GM20431 (cell line): Measurements from ENCODE around the gene ZSCAN5B.
"Not testable (repeated sequence)": the region's sequence is repeated elsewhere in the genome, so short reads cannot be mapped to it uniquely, and the experiment has no call there.

Experiments
- in situ Hi-C: fragments of 300-500 bp; cut with MseI, MboI; formaldehyde crosslinking; loops from one replicate; pipeline ENCODE4 v1.15.0; 2020; ENCODE audit warnings: low sequenced_read_pairs; ENCODE audit not compliant: unreplicated experiment

ZSCAN5B gene

DNA sequence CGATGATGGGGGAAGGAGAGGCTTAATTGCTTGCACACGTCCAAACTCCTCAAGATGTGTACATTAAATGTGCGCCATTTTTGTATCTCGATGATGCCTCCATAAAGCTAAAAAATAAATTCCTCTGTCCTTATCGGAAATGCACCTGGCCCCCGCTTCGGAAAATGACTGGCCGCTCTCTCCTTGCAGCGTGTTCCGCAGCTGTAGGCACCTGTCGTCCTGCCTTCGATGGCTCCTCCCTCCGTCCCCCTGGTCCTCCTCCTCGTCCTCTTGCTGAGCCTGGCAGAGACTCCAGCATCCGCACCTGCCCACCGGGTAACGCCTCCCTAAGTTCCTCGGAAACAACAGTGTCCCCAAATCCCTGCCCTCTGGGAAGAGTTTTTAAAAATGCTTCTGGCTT lies 20.7 kb downstream of the ZSCAN5B start:
- in situ Hi-C loops = no loop called here

DNA sequence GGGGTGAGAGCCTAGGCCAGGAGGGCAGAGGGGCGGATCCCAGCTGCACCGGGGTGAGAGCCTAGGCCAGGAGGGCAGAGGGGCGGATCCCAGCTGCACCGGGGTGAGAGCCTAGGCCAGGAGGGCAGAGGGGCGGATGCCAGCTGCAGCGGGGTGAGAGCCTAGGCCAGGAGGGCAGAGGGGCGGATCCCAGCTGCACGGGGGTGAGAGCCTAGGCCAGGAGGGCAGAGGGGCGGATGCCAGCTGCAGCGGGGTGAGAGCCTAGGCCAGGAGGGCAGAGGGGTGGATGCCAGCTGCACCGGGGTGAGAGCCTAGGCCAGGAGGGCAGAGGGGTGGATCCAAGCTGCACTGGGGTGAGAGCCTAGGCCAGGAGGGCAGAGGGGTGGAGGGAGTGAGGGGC lies 21.3 kb downstream of the ZSCAN5B start:
- in situ Hi-C loops = not testable (repeated sequence)

DNA sequence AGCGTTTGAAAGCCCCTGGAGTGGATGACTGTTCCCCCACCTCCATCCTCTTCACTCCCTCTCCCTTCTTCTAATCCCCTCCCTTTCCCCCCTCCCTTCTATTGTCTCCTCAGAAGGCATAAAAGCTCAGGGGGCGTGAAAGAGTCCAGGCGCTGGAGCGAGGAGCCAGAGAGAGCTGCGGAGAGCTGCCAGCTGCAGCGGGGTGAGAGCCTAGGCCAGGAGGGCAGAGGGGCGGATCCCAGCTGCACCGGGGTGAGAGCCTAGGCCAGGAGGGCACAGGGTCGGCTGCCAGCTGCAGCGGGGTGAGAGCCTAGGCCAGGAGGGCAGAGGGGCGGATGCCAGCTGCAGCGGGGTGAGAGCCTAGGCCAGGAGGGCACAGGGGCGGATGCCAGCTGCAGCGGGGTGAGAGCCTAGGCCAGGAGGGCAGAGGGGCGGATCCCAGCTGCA lies 21.7 kb downstream of the ZSCAN5B start, which contains the start of gene GALP:
Gene GALP (plus strand): TSS at position 148 of the 447 bp plus-strand sequence. CDS start 1,101 bp downstream, outside the sequence.
- in situ Hi-C loops = not testable (repeated sequence)

DNA sequence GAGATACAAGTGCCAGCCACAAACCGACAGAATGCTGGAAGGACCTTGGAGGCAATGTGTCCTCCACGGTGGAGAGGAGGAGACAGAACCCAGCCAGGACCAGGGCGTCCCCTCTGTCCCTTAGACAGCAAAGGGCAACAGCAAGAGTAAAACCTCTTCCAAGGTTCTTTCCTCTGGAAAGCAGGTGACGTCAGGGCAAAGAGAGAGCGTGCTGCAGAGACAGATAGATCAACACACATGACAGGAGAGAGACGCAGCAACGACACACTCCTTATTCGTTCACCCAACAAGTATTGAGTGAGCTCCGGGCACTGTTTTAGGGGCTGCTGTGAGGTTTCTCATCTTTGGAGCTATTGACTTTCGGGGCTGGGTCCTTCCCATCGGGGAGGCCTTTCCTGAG lies 23.0 kb downstream of the ZSCAN5B start:
- in situ Hi-C loops = no loop called here

DNA sequence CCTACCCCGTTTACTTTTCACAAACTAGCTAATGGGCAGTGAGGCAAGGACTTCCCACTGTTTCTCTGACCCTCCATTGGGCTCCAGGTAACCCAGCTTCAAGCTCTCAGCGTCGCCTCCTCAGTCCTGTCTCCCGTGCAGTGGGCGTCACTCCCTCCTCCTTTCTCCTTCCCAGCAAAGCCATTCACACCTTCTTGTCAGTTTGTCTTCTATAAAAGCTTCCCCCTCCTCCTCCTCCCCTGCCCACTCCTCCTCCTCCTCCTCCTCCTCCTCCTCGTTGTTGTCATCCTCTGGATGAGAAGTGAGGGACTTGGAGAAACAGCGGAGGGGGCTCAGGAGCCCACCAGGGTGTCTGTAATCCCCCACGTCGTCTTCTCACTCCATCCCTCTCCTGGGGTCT lies 23.5 kb downstream of the ZSCAN5B start:
- in situ Hi-C loops = no loop called here

DNA sequence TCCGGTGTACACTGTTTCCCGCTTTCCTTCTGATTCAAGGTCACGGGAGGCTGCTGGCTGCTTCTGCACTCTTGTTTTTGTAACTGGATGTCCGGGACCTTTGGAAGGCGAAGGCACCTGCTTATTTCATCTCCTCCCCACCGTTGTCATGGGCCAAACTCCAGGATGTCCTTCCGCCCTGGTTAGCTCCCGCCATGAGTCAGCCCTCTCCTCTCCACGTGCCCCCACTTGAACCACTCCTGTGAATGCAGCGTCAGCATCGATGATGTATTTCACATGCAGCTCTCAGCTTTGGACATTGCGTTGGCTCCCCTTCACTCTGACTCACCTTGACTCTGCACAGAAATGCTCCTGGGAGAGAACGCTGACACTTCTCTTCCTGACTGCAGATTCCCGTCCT lies 27.3 kb downstream of the ZSCAN5B start:
- in situ Hi-C loops = no loop called here

DNA sequence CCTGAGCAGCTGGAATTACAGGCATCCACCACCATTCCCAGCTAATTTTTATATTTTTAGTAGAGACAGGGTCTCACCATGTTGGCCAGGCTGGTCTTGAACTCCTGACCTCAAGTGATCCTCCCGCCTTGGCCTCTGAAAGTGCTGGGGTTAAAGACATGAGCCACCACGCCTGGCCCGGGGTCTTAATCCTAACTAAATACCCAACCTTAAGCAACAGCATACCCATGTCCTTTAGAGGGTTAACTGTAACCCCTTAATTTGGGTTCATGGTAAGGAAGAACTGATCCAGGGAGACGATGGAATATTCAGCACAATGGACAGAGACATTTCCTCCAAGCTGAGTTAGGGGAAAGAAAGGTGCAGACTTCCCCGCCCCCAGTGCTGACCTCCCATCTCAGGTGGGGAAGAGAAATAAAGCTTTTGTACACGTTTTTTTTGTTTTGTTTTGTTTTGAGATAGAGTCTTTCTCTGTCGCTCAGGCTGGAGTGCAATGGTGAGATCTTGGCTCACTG lies 30.5 kb downstream of the ZSCAN5B start:
- in situ Hi-C loops = no loop called here

DNA sequence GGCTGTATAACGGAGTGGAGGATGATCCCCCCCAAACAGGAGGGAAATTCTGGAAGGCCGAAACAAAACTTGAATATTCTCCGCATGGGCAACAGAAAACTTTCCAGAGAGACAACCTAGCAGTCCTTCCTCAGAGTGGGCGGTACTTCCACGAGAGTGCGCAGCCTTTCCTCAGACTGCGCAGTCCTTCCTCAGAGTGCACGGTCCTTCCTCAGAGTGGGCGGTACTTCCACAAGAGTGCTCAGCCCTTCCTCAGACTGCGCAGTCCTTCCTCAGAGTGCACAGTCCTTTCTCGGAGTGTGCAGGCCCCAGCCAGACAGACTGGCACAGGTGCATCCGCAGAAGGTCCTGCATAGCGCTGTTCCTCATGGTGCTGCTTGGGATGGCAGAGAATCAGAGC lies 34.5 kb downstream of the ZSCAN5B start:
- in situ Hi-C loops = no loop called here

DNA sequence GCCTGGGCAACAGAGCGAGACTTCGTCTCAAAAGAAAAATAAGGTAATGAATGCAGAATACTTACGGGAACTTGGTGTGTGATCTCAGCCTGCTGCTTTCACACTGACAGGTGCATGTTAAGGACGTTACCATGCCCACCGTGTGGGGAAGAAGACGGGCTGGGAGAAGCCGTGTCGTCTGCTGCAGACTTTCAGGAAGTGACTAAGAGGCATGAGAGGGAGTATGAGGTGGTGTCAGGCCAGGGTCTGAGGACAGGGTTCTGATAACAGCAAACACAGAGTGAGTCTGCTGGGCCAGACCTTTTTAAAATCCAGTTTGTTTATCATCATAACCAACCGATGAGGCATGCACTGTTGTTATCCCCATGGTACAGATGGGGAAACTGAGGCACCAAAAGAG lies 35.3 kb downstream of the ZSCAN5B start:
- in situ Hi-C loops = no loop called here

DNA sequence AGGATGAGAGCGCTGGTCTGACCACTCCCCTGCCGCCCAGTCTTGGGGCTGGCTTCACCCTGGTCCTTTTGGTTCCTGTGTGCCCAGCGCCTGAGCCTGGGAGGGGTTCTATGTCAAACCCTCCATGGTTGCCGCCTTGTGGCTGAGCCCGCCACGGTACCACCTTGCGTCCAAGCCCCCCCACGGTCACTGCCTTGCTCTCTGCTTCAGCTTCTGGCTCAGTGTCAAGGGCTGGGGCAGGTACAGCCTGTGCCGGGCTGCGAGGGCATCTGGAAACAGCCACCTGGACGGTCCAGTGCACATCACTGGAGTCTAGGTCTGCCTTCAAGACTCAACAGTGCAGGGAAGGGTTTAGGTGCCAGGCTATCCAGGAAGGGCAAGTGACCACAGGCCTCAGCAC lies 36.0 kb downstream of the ZSCAN5B start:
- in situ Hi-C loops = no loop called here

DNA sequence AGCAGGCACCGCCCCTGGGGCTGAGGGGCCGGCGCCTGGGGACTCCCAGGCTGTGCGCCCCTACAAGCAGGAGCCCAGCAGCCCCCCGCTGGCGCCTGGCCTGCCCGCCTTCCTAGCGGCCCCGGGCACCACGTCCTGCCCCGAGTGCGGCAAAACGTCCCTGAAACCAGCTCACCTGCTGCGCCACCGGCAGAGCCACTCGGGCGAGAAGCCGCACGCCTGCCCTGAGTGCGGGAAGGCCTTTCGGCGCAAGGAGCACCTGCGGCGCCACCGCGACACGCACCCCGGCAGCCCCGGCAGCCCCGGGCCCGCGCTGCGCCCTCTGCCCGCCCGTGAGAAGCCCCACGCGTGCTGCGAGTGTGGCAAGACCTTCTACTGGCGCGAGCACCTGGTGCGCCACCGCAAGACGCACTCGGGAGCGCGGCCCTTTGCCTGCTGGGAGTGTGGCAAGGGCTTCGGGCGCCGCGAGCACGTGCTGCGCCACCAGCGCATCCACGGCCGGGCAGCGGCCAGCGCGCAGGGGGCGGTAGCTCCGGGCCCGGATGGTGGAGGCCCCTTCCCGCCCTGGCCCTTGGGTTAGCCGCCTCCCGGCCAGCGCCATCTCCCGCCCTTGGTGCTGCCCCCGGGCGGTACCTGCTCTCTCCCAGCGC lies 37.8 kb downstream of the ZSCAN5B start:
- in situ Hi-C loops = no loop called here

DNA sequence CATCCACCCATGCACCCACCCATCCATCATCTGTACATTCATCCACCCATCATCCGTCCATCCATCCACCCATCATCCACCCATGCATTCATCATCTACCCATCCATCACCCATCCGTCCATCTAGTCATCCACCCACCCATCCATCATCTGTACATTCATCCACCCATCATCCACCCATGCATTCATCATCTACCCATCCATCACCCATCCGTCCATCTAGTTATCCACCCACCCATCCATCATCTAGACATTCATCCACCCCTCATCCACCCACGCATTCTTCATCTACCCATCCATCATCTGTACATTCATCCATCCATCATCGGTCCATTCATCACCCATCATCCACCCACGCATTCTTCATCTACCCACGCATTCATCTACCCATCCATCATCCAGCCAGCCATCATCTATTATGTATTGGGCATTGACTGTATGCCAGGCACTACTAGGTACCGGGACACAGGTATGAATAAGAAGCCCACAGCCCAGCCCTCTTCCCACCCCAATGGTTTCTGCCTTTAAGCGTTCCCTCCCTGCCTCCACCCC lies 38.5 kb downstream of the ZSCAN5B start:
- in situ Hi-C loops = no loop called here

DNA sequence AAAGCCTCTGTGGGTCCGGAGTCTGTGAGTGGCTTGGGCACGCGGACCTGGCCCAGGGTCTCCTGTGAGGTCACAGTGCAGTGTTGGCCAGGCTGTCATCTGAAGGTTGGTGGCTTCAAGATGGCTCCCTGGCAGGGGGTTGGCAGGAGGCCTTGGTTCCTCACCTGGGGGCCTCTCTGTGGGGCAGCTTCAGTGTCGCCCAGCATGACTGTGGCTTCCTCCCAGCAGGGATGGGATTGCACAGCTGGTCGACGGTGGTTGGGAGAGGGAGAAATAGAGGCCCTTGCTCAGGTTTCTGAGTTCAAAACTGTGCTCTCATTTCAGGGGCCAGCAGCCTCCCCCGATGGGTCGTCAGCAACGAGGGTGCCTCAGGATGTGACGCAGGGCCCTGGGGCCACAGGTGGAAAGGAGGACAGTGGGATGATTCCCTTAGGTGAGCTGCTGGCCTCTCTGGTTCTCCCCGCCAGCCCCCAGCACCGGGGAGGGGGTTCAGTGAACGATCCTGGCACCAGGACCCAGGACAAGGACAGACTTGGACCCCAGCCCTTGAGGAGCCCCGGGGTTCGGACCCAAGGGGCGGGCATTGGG lies 39.3 kb downstream of the ZSCAN5B start:
- in situ Hi-C loops = no loop called here

DNA sequence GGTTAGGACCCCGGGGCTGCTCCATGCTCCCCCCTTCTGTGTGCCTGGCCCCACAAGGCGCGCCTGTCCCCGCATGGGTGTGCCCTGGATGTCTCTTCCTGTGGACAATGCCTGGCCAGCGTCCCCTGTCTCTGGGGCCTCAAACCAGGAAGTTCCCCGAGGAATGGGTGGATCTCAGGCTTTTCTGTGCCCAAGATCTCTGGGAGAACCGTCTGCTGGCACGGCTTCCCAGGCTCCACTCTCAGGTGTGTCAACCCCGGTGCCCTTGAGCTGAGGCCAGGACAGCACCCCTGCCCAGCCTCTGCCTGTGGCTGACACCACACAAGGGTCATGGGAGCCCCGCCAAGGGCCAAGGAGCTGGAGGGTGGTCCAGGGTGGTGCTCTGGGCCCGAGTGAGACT lies 40.8 kb downstream of the ZSCAN5B start:
- in situ Hi-C loops = no loop called here

DNA sequence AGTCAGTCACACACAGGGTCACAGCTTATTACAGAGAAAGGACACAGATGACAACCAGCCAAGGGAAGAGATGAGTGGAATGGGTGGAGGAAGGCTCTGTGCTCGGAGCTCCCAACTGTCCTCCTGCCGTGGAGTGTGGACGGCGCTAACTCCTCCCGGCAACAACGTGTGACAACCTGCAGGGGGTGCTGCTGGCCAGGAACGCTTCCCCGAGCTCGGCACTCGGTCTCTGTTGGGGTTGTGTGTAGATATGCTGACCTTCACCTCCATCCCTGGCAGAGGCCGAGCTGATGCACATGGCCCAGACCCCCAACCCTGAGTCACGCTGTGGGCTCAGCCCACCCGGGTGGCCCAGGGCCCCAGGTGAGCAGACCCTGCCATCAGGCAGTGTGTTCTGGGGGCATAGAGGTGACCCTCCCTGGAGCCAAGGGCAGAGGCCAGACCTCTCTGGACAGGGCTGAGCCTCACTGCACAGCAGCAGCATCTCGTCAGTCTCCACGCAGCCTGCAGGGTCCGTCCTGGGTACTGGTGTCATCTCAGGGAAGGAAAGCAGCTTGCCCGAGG lies 42.4 kb downstream of the ZSCAN5B start:
- in situ Hi-C loops = no loop called here

DNA sequence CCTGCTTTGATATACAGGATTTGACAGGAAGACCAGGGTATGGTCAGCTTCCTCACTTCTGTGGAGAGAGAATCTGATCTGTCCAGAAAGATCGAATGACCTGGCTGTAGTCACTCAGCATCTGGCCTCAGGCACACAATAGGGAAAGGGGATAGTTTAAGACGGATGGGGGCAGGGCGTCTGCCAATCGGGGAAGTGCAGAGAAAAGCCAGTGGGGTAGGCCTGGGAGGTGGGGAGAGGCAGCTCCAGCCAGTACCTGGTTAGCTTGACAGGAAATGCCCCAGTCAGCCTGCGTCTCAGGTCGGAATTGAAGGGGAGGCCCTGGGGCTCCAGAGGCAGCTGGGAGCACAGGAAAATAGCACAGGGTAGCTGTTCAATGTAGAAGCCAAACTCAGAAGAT lies 44.1 kb downstream of the ZSCAN5B start:
- in situ Hi-C loops = no loop called here

DNA sequence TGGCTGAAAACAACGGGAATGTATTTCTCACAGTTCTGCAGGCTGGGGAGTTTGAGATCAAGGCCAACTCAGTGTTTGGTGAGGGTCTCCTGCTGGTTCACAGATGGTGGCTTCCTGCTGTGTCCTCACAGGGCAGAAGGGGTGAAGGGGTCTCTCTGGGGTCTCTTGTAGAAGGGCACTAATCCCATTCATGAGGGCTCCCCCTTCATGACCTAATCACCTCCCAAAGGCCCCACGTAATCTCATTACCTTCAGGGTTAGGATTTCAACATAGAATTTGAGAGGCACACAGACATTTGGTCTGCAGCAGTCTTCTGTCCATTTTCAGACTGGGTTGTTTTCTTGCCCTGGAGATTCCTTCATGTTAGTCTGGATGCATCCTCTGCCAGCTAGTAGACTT lies 44.9 kb downstream of the ZSCAN5B start:
- in situ Hi-C loops = no loop called here

DNA sequence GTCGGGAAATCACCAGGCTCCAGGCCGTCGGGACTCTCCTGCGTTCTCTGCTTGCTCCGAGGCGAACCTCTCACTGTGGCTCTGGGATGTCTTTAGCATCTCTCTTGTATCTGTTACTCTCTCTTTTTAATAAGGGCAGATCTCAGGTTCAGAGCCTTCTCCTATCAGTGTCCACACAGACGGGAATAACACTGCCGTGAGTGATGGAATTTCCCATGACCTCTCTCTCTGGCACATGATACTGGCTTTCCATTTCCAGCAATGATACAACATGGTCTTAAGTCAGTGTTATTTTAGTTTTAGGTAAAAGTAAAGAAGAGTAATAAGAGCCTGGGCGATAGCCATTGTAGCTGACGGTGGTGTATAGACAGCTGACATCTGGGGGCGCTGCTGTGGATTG lies 47.2 kb downstream of the ZSCAN5B start:
- in situ Hi-C loops = no loop called here

DNA sequence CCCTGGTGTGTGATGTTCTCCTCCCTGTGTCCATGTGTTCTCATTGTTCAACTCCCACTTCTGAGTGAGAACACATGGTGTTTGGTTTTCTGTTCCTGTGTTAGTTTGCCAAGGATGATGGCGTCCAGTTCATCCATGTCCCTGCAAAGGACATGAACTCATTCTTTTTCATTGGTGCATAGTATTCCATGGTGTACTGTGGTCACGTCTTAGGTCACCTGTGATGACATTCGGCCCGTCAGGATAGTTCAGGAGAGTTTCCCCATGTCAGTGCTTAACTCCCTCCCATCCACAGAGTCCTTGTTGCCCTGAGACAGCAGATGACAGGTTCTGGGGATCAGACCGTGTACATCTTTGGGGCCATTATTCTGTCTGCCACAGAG lies 47.9 kb downstream of the ZSCAN5B start:
- in situ Hi-C loops = no loop called here

DNA sequence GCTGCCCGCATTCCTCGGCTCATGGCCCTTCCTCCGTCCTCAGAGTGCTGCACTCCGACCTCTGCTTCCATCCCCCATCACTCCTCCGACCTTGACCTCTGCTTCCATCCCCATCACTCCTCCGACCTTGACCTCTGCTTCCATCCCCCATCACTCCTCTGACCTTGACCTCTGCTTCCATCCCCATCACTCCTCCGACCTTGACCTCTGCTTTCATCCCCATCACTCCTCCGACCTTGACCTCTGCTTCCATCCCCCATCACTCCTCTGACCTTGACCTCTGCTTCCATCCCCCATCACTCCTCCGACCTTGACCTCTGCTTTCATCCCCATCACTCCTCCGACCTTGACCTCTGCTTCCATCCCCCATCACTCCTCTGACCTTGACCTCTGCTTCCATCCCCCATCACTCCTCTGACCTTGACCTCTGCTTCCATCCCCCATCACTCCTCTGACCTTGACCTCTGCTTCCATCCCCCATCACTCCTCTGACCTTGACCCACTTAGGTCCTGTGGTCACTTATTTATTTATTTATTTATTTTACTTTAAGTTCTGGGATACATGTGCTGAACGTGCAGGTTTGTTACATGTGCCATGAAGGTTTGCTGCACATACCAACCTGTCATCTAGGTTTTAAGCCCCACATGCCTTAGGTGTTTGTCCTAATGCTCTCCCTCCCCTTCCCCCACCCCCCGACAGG lies 48.5 kb downstream of the ZSCAN5B start:
- in situ Hi-C loops = not testable (repeated sequence)

DNA sequence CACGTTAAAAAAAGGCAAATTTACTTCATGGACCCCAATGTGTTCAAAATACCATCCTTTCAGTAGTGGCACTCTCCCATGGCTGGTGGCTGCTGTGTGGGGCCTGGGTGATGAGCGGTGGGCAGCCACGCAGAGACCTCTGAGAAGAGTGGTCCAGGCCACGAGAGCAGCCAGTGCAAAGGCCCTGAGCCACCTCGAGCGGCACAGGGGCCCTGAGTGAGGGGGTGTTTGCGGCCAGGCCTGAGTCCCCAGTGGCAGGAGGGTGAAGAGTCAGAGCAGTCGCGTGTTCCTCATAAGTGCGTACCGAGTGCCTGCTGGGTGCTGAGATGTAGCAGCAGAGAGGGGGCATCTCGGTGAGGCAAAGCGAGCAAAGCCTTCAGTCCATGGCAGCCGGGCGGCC lies 49.5 kb downstream of the ZSCAN5B start:
- in situ Hi-C loops = no loop called here
